GM12878 (cell line): ENCODE data around the gene CYP46A1. TPM values are rescaled to one million over a fixed set of nuclear protein-coding genes. Genes with fewer than 3 reads are reported as not detected.

Experiments used
- ATAC-seq: fragments of 200-7000 bp; cut with Tn5 transposase; 3 replicates; pipeline ENCODE4 v1.9.1; 2020; ENCODE audit warnings: mild to moderate bottlenecking, moderate library complexity
- BruUV-seq: library from RNA; stranded (reverse); fragments of 400-500 nt; replicated peaks from 2 replicates; lab custom pipeline; 2021; lab: Mats Ljungman, UMichigan
- CTCF ChIA-PET: fragments of 300-600 bp; sonication (Branson Sonifier 250); formaldehyde crosslinking; extraction: SDS; loops from one replicate; lab custom pipeline; 2021; ENCODE audit warnings: inconsistent platforms; lab: Yijun Ruan, JAX
- POLR2A ChIA-PET: fragments of 350-600 bp; formaldehyde crosslinking; extraction: SDS; loops from one replicate; lab custom pipeline; 2021; ENCODE audit warnings: inconsistent platforms; lab: Charles Lee
- RAD21 ChIA-PET: fragments of 300-600 bp; sonication (Branson Sonifier 250); formaldehyde crosslinking; loops from one replicate; lab custom pipeline; 2023; ENCODE audit warnings: antibody characterized with exemption; ENCODE audit not compliant: unreplicated experiment; lab: Charles Lee
- SMC1A ChIA-PET: fragments of 300-600 bp; sonication (Branson Sonifier 250); formaldehyde crosslinking; loops from one replicate; lab custom pipeline; 2023; ENCODE audit not compliant: unreplicated experiment, uncharacterized antibody; lab: Charles Lee
- DNase-seq: peaks from one replicate; pipeline ENCODE4 v3.0.0-alpha.2; 2011; ENCODE audit warnings: low read depth, low spot score
- FAIRE-seq: peaks from 3 replicates; lab custom pipeline; 2011; peaks lifted over from hg19 to GRCh38; lab: Jason Lieb, UNC
- H2AFZ ChIP-seq: 2 replicates; pipeline ENCODE4 v1.6.0; 2011; ENCODE audit warnings: low read depth, low read length, control low read depth; ENCODE audit not compliant: control insufficient read depth
- H3K27ac ChIP-seq: 2 replicates; pipeline ENCODE4 v1.5.1; 2011; ENCODE audit warnings: control low read depth; ENCODE audit not compliant: control insufficient read depth, insufficient read depth
- H3K27me3 ChIP-seq, 2 experiments: replicated peaks in 1 of 2; 2 replicates each; pipeline versions ENCODE4 v1.6.0 to v1.6.1; 2011; ENCODE audit warnings: low read length in 1 of 2; ENCODE audit not compliant: control insufficient read depth in 2 of 2, insufficient read depth in 2 of 2
- H3K36me3 ChIP-seq, 2 experiments: 2 replicates each; pipeline ENCODE4 v1.5.1; 2011; ENCODE audit warnings: low read length in 1 of 2; ENCODE audit not compliant: control insufficient read depth in 2 of 2, insufficient read depth in 2 of 2
- H3K4me1 ChIP-seq: 2 replicates; pipeline ENCODE4 v1.6.1; 2011; ENCODE audit warnings: mild to moderate bottlenecking, low read length, moderate library complexity, mixed read lengths; ENCODE audit not compliant: control insufficient read depth, insufficient read depth
- H3K4me2 ChIP-seq: 2 replicates; pipeline ENCODE4 v1.6.0; 2011; ENCODE audit warnings: control low read depth; ENCODE audit not compliant: control insufficient read depth, insufficient read depth
- H3K4me3 ChIP-seq: fragments of 200-600 bp; sonication (generic); 2 replicates; pipeline ENCODE4 v1.5.1; 2016
- H3K79me2 ChIP-seq: 2 replicates; pipeline ENCODE4 v1.6.0; 2011; ENCODE audit warnings: low read length; ENCODE audit not compliant: control insufficient read depth, insufficient read depth
- H3K9ac ChIP-seq: 2 replicates; pipeline ENCODE4 v1.8.0; 2011; ENCODE audit warnings: low read length, control low read depth, mixed read lengths; ENCODE audit not compliant: control insufficient read depth, insufficient read depth
- H3K9me3 ChIP-seq: replicated peaks from 3 replicates; pipeline ENCODE4 v1.5.1; 2011; ENCODE audit warnings: mild to moderate bottlenecking, low read length; ENCODE audit not compliant: control insufficient read depth, insufficient read depth
- H4K20me1 ChIP-seq: 2 replicates; pipeline ENCODE4 v1.6.0; 2011; ENCODE audit not compliant: control insufficient read depth, insufficient read depth
- CEBPZ ChIP-seq: fragments of 150-350 bp; IDR thresholded peaks from 2 replicates; pipeline ENCODE4 v1.6.1; 2016; ENCODE audit warnings: low read depth, low read length
- E2F8 ChIP-seq: fragments of 450-650 bp; IDR thresholded peaks from 2 replicates; pipeline ENCODE4 v1.6.1; 2018; ENCODE audit warnings: mild to moderate bottlenecking, low read depth, moderate library complexity; ENCODE audit not compliant: partially characterized antibody
- NR2F1 ChIP-seq: fragments of 450-650 bp; conservative IDR thresholded peaks from 2 replicates; pipeline ENCODE4 v1.6.1; 2017; ENCODE audit warnings: mild to moderate bottlenecking
- PAX8 ChIP-seq: fragments of 450-650 bp; IDR thresholded peaks from 2 replicates; pipeline ENCODE4 v1.6.1; 2017; ENCODE audit warnings: mild to moderate bottlenecking, moderate library complexity
- RELA ChIP-seq: fragments of 450-650 bp; IDR thresholded peaks from 2 replicates; pipeline ENCODE4 v1.8.0; 2014; ENCODE audit warnings: borderline replicate concordance; ENCODE audit not compliant: partially characterized antibody
- TAF1 ChIP-seq: IDR thresholded peaks from 2 replicates; pipeline ENCODE4 v1.6.1; 2011; ENCODE audit warnings: mild to moderate bottlenecking, low read depth, low read length, borderline replicate concordance
- ZNF384 ChIP-seq: IDR thresholded peaks from 2 replicates; pipeline ENCODE4 v1.6.1; 2012; ENCODE audit warnings: low read depth, mild to moderate bottlenecking, low read length, improper control_type of control experiment, borderline replicate concordance
- WGBS: methylation state at CpG from one replicate; pipeline ENCODE4 v1.1.6; 2016; ENCODE audit warnings: low lambda C conversion rate; ENCODE audit not compliant: insufficient replicate concordance, insufficient coverage; ENCODE audit errors: missing lambda C conversion rate; 5-methylcytosine and 5-hydroxymethylcytosine counted together
- in situ Hi-C: fragments of 300-500 bp; cut with MboI; formaldehyde crosslinking; loops from 9 replicates; pipeline ENCODE4 v1.14.3; 2018; ENCODE audit warnings: mixed read lengths
- intact Hi-C: fragments of 100-400 bp; cut with micrococcal nuclease; formaldehyde crosslinking; loops from one replicate; pipeline ENCODE4 v1.14.2; 2022; ENCODE audit not compliant: unreplicated experiment
- polyA plus RNA-seq, 11 experiments: library from polyadenylated mRNA; depleted of rRNA in 4 of 11; unstranded in 6 of 11; stranded (reverse) in 5 of 11; fragments of >200 nt; fragmentation: Nextera tagmentation in 4 of 11; fragmentation: Illumina TruSeq in 1 of 11; extraction: Ambion mirVana in 4 of 11; extraction: Trizol in 1 of 11; gene quantifications; 1 replicate in 1 of 11; 2 replicates in 10 of 11; pipeline versions ENCODE4 v1.2.1 to v1.2.3, GENCODE V29; 2011 to 2016; ENCODE audit warnings: inconsistent platforms in 2 of 11, missing spikeins in 2 of 11, low read depth in 1 of 11
- total RNA-seq, 4 experiments: library from RNA; depleted of rRNA in 3 of 4; stranded (reverse); fragments of >200 nt in 3 of 4; fragmentation: Illumina TruSeq in 1 of 4; extraction: Trizol in 1 of 4; gene quantifications; 2 replicates each; pipeline versions ENCODE4 v1.2.1 to v1.2.3, GENCODE V29; 2013 to 2021

The CYP46A1 gene
- total and polyA plus RNA-seq, 10 of the 15 experiments (the other 5 are each of a cell fraction or from before 2014, with no cell fraction given): 0.04 to 0.11 TPM; not detected in 8

DNA sequence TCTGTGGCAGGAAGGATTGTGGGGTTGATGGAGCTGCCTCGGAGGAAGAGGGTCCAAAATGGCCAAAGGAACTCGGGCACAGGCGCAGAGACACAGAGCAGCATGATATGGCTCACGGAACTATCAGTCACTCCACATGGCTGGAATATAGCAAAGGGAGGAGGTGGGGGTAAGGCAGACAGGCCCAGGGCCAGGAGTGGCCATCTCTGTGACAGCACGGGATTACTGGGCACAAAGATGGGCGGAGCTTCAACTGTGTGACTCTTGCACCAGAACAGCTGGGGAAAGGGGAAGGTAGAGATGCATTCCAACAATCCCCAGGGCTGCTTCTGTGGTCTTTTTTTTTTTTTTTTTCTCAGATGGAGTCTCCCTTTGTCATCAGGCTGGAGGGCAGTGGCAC, 84.3 kb downstream of the CYP46A1 start:
- intact Hi-C loops: no loop called here
- CTCF ChIA-PET: no interaction called here
- no peak for FAIRE-seq
- no peak for DNase-seq
- no peaks in the 10 kb centered on the region for H4K20me1 ChIP-seq
- no peaks in the 10 kb centered on the region for H3K4me1 ChIP-seq
- 43% methylated on average over 6 of the region's 6 CpGs for WGBS
- no TSS peak for BruUV-seq
- in situ Hi-C loops: no loop called here
- RAD21 ChIA-PET: no interaction called here
- SMC1A ChIA-PET: no interaction called here
- TF ChIP-seq NR2F1 (no peak), PAX8 (no peak), ZNF384 (no peak), TAF1 (no peak), RELA (no peak), E2F8 (no peak), CEBPZ (no peak)
- H3K4me3 ChIP-seq: no peak overlapping the region
- no peak overlapping the region for H3K4me2 ChIP-seq
- no peaks in the 10 kb centered on the region for H3K79me2 ChIP-seq
- no peaks in the 10 kb centered on the region for H3K9me3 ChIP-seq
- ATAC-seq: no peak
- no peaks in the 10 kb centered on the region for H3K36me3 ChIP-seq
- no peak overlapping the region for H2AFZ ChIP-seq
- peaks cover 0 to 3% of the 10 kb centered on the region in 2 experiments; a peak in 2 of 4 replicates for H3K27me3 ChIP-seq
- POLR2A ChIA-PET: no interaction called here
- H3K27ac ChIP-seq: no peak overlapping the region
- no peak overlapping the region for H3K9ac ChIP-seq
